ENCODE measurements around the gene KDM4C. TPM values are rescaled to one million over a fixed set of nuclear protein-coding genes. Genes with fewer than 3 reads are reported as not detected.
A peak's percentile ranks its signal among the peaks of the same experiment; 100 is the strongest.

KDM4C gene
- total and polyA plus RNA-seq, 2 of the 13 experiments (the other 11 are each of a cell fraction or from before 2014, with no cell fraction given) = 19.4 to 23.6 TPM

DNA sequence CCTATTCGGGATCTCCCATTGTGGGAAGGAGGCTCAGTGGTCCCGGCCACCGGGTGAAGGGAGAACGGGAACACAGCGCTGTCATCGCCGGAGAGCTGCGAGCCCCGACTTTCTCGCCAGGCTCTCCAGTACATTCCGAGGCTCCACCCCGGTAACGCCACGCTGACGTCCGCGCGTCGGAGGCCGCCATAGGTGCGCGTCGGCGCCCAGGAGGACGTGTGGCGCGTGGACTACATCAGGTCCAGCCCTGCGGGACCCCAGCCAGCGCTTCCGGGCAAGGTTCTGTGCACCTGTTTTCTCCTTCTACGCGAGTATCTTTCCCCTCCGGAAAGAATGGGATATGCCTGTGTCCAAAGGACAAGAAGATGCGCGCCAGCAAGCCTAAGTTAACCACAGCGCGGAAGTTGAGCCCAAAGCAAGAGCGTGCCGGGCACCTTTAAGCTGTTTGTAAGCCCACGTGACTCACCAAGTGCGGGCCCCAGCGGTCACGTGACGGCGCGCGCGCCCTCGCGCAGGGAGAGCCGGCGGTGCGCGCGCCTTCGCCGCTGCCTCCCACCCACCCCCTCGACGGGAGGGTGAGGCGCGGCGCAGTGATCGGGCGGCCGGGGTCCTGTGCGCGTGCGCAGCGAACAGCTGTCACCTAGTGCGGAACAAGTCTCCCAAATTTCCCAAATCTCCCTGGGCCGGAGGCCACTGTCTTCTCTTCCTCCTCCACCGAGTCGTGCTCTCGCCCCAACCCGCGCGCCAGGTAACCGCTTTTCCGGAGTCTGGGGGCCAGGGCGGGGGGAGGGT lies at the start of gene KDM4C (continued):
- TF ChIP-seq, protein P1, sequence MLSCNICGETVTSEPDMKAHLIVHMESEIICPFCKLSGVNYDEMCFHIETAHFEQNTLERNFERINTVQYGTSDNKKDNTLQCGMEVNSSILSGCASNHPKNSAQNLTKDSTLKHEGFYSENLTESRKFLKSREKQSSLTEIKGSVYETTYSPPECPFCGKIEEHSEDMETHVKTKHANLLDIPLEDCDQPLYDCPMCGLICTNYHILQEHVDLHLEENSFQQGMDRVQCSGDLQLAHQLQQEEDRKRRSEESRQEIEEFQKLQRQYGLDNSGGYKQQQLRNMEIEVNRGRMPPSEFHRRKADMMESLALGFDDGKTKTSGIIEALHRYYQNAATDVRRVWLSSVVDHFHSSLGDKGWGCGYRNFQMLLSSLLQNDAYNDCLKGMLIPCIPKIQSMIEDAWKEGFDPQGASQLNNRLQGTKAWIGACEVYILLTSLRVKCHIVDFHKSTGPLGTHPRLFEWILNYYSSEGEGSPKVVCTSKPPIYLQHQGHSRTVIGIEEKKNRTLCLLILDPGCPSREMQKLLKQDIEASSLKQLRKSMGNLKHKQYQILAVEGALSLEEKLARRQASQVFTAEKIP (CRISPR knock-in tag; IDR thresholded peaks at IDR 0.05; ENCODE audit: borderline replicate concordance) = no peak
- TF ChIP-seq ZNF292 (CRISPR knock-in tag; IDR thresholded peaks at IDR 0.05; ENCODE audit: borderline replicate concordance, low read depth) (peak; percentile 77), ZNF557 (CRISPR knock-in tag; IDR thresholded peaks at IDR 0.05) (no peak), ZNF530 (CRISPR knock-in tag; IDR thresholded peaks at IDR 0.05; ENCODE audit: low read depth) (no peak), U2AF2 (IDR thresholded peaks at IDR 0.05; ENCODE audit: low read depth, low read length) (no peak), HOXA7 (CRISPR knock-in tag; IDR thresholded peaks at IDR 0.05) (no peak), ZNF17 (CRISPR knock-in tag; IDR thresholded peaks at IDR 0.05) (no peak), IRF2 (CRISPR knock-in tag; IDR thresholded peaks at IDR 0.05) (peak; percentile 66), SAFB2 (CRISPR knock-in tag; IDR thresholded peaks at IDR 0.05; ENCODE audit: borderline replicate concordance, low read depth) (peak; percentile 98; the same call in 1 of the 2 replicates), ZFP90 (CRISPR knock-in tag; IDR thresholded peaks at IDR 0.05; ENCODE audit: borderline replicate concordance) (peak; percentile 92; the same call in 1 of the 2 replicates), SALL2 (CRISPR knock-in tag; IDR thresholded peaks at IDR 0.05) (no peak; the same call in none of the 2 replicates), ZNF354B (CRISPR knock-in tag; IDR thresholded peaks at IDR 0.05) (0 out of 2 replicates have a peak, but pooled peaks have one; percentile 22), ZNF446 (CRISPR knock-in tag; IDR thresholded peaks at IDR 0.05) (peak; percentile 61; the same call in 1 of the 2 replicates), PAX8 (CRISPR knock-in tag; IDR thresholded peaks at IDR 0.05; ENCODE audit: borderline replicate concordance) (peak; percentile 72; the same call in 1 of the 2 replicates), MAFF (IDR thresholded peaks at IDR 0.05; ENCODE audit: low read depth, low read length) (no peak), ZNF800 (CRISPR knock-in tag; IDR thresholded peaks at IDR 0.05) (peak; percentile 32; the same call in 1 of the 2 replicates), ETV6 (CRISPR knock-in tag; conservative IDR thresholded peaks at IDR 0.05) (no peak), ELF3 (CRISPR knock-in tag; IDR thresholded peaks at IDR 0.05) (peak; percentile 78), SMAD3 (CRISPR knock-in tag; IDR thresholded peaks at IDR 0.05) (peak; percentile 68; the same call in 1 of the 2 replicates), ZNF230 (CRISPR knock-in tag; IDR thresholded peaks at IDR 0.05) (peak; percentile 83), ZBTB7B (CRISPR knock-in tag; IDR thresholded peaks at IDR 0.05) (no peak), KDM5A (IDR thresholded peaks at IDR 0.05; ENCODE audit: borderline replicate concordance, low read length) (peak; percentile 82)
- TF ChIP-seq, protein P2, sequence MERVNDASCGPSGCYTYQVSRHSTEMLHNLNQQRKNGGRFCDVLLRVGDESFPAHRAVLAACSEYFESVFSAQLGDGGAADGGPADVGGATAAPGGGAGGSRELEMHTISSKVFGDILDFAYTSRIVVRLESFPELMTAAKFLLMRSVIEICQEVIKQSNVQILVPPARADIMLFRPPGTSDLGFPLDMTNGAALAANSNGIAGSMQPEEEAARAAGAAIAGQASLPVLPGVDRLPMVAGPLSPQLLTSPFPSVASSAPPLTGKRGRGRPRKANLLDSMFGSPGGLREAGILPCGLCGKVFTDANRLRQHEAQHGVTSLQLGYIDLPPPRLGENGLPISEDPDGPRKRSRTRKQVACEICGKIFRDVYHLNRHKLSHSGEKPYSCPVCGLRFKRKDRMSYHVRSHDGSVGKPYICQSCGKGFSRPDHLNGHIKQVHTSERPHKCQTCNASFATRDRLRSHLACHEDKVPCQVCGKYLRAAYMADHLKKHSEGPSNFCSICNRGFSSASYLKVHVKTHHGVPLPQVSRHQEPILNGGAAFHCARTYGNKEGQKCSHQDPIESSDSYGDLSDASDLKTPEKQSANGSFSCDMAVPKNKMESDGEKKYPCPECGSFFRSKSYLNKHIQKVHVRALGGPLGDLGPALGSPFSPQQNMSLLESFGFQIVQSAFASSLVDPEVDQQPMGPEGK (CRISPR knock-in tag; IDR thresholded peaks at IDR 0.05) = no peak
- TF ChIP-seq, protein P3, sequence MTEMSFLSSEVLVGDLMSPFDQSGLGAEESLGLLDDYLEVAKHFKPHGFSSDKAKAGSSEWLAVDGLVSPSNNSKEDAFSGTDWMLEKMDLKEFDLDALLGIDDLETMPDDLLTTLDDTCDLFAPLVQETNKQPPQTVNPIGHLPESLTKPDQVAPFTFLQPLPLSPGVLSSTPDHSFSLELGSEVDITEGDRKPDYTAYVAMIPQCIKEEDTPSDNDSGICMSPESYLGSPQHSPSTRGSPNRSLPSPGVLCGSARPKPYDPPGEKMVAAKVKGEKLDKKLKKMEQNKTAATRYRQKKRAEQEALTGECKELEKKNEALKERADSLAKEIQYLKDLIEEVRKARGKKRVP (CRISPR knock-in tag; IDR thresholded peaks at IDR 0.05) = peak in 1 of 2 experiments; percentile 27; a peak in 2 of 4 replicates
